ENCODE data around the gene CD68. TPM values are rescaled to one million over a fixed set of nuclear protein-coding genes. Genes with fewer than 3 reads are reported as not detected.
A peak's percentile ranks its signal among the peaks of the same experiment; 100 is the strongest.

The CD68 gene
- polyA plus RNA-seq, 3 donors, result 642 to 884 (median 744) TPM

DNA sequence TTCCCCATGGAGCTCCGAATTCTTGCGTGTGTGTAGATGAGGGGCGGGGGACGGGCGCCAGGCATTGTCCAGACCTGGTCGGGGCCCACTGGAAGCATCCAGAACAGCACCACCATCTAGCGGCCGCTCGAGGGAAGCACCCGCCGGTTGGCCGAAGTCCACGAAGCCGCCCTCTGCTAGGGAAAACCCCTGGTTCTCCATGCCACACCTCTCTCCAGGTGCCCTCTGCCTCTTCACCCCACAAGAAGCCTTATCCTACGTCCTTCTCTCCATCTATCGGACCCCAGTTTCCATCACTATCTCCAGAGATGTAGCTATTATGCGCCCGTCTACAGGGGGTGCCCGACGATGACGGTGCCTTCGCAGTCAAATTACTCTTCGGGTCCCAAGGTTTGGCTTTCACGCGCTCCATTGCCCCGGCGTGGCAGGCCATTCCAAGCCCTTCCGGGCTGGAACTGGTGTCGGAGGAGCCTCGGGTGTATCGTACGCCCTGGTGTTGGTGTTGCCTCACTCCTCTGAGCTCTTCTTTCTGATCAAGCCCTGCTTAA lies 18.3 kb upstream of the CD68 start:
- Mint-ChIP-seq H3K27ac (peak overlapping the region; percentile 93 to 98 (median 96)), H3K27me3 (ENCODE audit: low read depth in 3 of 3) (peaks cover 0 to 6% (median 4%) of the 10 kb centered on the region in 3 donors), H3K4me1 (peaks cover 54% of the 10 kb centered on the region), H3K4me3 (peak overlapping the region; percentile 97 to 98), H3K9me3 (peaks cover 0 to 3% (median 0%) of the 10 kb centered on the region in 7 donors), H3K36me3 (peaks cover 39 to 62% of the 10 kb centered on the region in 2 donors)
- Histone ChIP-seq H4K20me1 (ENCODE audit: insufficient read depth, low read length) (peaks cover 33% of the 10 kb centered on the region), H3K4me3 (replicated peaks in 1 of 3; ENCODE audit: low read depth in 2 of 3, low read length in 3 of 3) (peak overlapping the region; percentile 69 to 100 (median 91)), H3K36me3 (replicated peaks in 1 of 2; ENCODE audit: control insufficient read depth in 1 of 2, insufficient read depth in 2 of 2, low read length in 2 of 2) (peaks cover 36 to 42% of the 10 kb centered on the region in 2 donors), H3K9ac (ENCODE audit: insufficient read depth, low read length, poor library complexity, severe bottlenecking) (peak overlapping the region; percentile 72), H3K9me3 (replicated peaks in 1 of 2; ENCODE audit: control insufficient read depth in 1 of 2, insufficient read depth in 1 of 2, low read length in 2 of 2) (no peaks in the 10 kb centered on the region), H3K4me2 (replicated peaks; ENCODE audit: extremely low read depth, low read length, poor library complexity, severe bottlenecking) (peak overlapping the region; percentile 90), H3K4me1 (ENCODE audit: control insufficient read depth in 1 of 2, insufficient read depth in 2 of 2, low read length in 2 of 2) (peaks cover 54 to 63% of the 10 kb centered on the region in 2 donors), H3K79me2 (ENCODE audit: insufficient read depth, low read length) (peaks cover 80% of the 10 kb centered on the region), H2AFZ (ENCODE audit: insufficient read depth, low read depth, low read length, poor library complexity, severe bottlenecking) (peak overlapping the region; percentile 76), H3K27me3 (ENCODE audit: control insufficient read depth in 2 of 2, insufficient read depth in 2 of 2, low read length in 2 of 2) (no peaks in the 10 kb centered on the region), H3K27ac (ENCODE audit: low read depth in 1 of 2, low read length in 2 of 2) (peak overlapping the region; percentile 84 to 90)
- TF ChIP-seq, protein P1, sequence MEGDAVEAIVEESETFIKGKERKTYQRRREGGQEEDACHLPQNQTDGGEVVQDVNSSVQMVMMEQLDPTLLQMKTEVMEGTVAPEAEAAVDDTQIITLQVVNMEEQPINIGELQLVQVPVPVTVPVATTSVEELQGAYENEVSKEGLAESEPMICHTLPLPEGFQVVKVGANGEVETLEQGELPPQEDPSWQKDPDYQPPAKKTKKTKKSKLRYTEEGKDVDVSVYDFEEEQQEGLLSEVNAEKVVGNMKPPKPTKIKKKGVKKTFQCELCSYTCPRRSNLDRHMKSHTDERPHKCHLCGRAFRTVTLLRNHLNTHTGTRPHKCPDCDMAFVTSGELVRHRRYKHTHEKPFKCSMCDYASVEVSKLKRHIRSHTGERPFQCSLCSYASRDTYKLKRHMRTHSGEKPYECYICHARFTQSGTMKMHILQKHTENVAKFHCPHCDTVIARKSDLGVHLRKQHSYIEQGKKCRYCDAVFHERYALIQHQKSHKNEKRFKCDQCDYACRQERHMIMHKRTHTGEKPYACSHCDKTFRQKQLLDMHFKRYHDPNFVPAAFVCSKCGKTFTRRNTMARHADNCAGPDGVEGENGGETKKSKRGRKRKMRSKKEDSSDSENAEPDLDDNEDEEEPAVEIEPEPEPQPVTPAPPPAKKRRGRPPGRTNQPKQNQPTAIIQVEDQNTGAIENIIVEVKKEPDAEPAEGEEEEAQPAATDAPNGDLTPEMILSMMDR (IDR thresholded peaks at IDR 0.05), result peak; percentile 90
- intact Hi-C loops (cut with micrococcal nuclease), result loop anchor here (1.0 to 10.0 kb wide), 8 partner anchors 38 to 306 kb away; partner anchors contain the start of genes FGF11 (in 2 of the 2), TMEM102 (in 2 of the 2), CTDNEP1 (in 1 of the 2) and ELP5 (in 1 of the 2)
- WGBS (ENCODE audit: insufficient coverage), result 1% methylated on average over 22 of the region's 32 CpGs
- DNase-seq, result peak; percentile 74 to 84 (median 83)

DNA sequence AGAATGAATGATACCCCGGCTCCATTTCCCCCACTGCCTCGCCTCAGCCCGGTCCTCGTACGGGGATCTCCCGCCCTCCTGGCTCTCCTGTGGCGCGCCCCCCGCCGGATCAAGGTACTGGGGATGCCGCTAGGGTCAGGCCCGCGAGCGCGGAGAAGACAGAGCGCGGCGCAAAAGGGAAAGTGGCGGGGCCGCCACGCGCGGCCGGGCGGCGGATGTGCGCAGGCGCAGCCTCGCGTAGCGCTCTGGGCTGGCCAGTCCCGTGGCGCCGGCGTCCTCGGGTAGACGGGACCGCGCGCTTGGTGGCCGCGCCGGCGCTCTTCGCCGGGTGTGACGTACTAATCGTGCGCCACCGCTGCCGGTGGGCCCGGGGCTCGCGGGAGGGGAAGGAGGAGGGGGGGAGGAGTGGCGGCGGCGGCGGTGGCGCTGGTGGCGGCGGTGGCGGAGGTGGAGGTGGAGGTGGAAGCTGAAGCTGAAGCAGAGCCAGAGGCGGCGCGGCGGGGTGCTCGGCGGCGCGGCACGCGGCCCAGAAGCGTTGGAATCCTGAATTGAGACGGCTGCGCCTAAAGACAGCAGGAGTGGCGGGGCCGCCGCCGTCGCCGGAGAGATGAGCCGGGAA lies 17.7 kb upstream of the CD68 start, which contains the start of gene SENP3:
SENP3 (plus strand) TSS at position 331 of the 619 bp plus-strand sequence. CDS start 1,158 bp downstream, outside the sequence.
- peaks cover 33% of the 10 kb centered on the region for H4K20me1 ChIP-seq (ENCODE audit: insufficient read depth, low read length)
- H3K4me1 ChIP-seq (ENCODE audit: control insufficient read depth in 1 of 2, insufficient read depth in 2 of 2, low read length in 2 of 2), result peaks cover 50 to 57% of the 10 kb centered on the region in 2 donors
- peak within 1 kb of the TSS; percentile 84 to 90 for H3K27ac ChIP-seq (ENCODE audit: low read depth in 1 of 2, low read length in 2 of 2)
- H3K4me2 ChIP-seq (replicated peaks; ENCODE audit: extremely low read depth, low read length, poor library complexity, severe bottlenecking), result peak within 1 kb of the TSS; percentile 90
- no peaks in the 10 kb centered on the region for H3K9me3 ChIP-seq (replicated peaks in 1 of 2; ENCODE audit: control insufficient read depth in 1 of 2, insufficient read depth in 1 of 2, low read length in 2 of 2)
- peaks cover 38 to 64% of the 10 kb centered on the region in 2 donors for H3K36me3 Mint-ChIP-seq
- H3K4me3 Mint-ChIP-seq, result peak within 1 kb of the TSS; percentile 97 to 98
- H3K27me3 Mint-ChIP-seq (ENCODE audit: low read depth in 3 of 3), result peaks cover 0 to 4% (median 2%) of the 10 kb centered on the region in 3 donors
- peak within 1 kb of the TSS; percentile 76 for H2AFZ ChIP-seq (ENCODE audit: insufficient read depth, low read depth, low read length, poor library complexity, severe bottlenecking)
- TF ChIP-seq, protein P1 (IDR thresholded peaks at IDR 0.05), result no peak
- DNase-seq, result peak; percentile 90 to 95 (median 94)
- peaks cover 50% of the 10 kb centered on the region for H3K4me1 Mint-ChIP-seq
- peak within 1 kb of the TSS; percentile 72 for H3K9ac ChIP-seq (ENCODE audit: insufficient read depth, low read length, poor library complexity, severe bottlenecking)
- no peaks in the 10 kb centered on the region for H3K27me3 ChIP-seq (ENCODE audit: control insufficient read depth in 2 of 2, insufficient read depth in 2 of 2, low read length in 2 of 2)
- peaks cover 42 to 46% of the 10 kb centered on the region in 2 donors for H3K36me3 ChIP-seq (replicated peaks in 1 of 2; ENCODE audit: control insufficient read depth in 1 of 2, insufficient read depth in 2 of 2, low read length in 2 of 2)
- peak within 1 kb of the TSS; percentile 69 to 100 (median 91) for H3K4me3 ChIP-seq (replicated peaks in 1 of 3; ENCODE audit: low read depth in 2 of 3, low read length in 3 of 3)
- intact Hi-C loops (cut with micrococcal nuclease), result loop anchor here (1.0 to 10.0 kb wide), 8 partner anchors 39 to 307 kb away; partner anchors contain the start of genes FGF11 (in 2 of the 2), TMEM102 (in 2 of the 2), CTDNEP1 (in 1 of the 2) and ELP5 (in 1 of the 2)
- peak within 1 kb of the TSS; percentile 93 to 98 (median 96) for H3K27ac Mint-ChIP-seq
- WGBS (ENCODE audit: insufficient coverage), result under 1% methylated on average over 56 of the region's 82 CpGs
- H3K79me2 ChIP-seq (ENCODE audit: insufficient read depth, low read length), result peaks cover 79% of the 10 kb centered on the region
- H3K9me3 Mint-ChIP-seq, result peaks cover 0 to 3% (median 0%) of the 10 kb centered on the region in 7 donors

All from CD14-positive monocyte (primary cell).